ENCODE data around the gene NLRP1. TPM values are rescaled to one million over a fixed set of nuclear protein-coding genes. Genes with fewer than 3 reads are reported as not detected.

NLRP1 gene
- total and polyA plus RNA-seq, 2 of the 13 experiments (the other 11 are each of a cell fraction or from before 2014, with no cell fraction given), result 3.4 to 3.7 TPM

- ChIA-PET CTCF (ENCODE audit: low intra/inter-chr PET ratio, low total read pairs) (no interaction called here), POLR2A (no interaction called here)
- no peaks in the 10 kb centered on the region for H4K20me1 ChIP-seq (ENCODE audit: insufficient read depth, low read length)
- H3K79me2 ChIP-seq (ENCODE audit: insufficient read depth, low read length), result no peaks in the 10 kb centered on the region
- H3K4me3 ChIP-seq (replicated peaks in 1 of 3; ENCODE audit: insufficient read depth in 1 of 3, low read depth in 2 of 3, low read length in 3 of 3), result no peak overlapping the region
- no peak for DNase-seq (ENCODE audit: low spot score)
- 80% methylated on average over 1 of the region's 8 CpGs for WGBS (ENCODE audit: low lambda C conversion rate)
- H3K27me3 ChIP-seq (ENCODE audit: control insufficient read depth in 1 of 2, insufficient read depth in 2 of 2, low read length in 2 of 2), result peaks cover 1 to 18% of the 10 kb centered on the region in 2 experiments; a peak in 3 of 5 replicates
- H3K36me3 ChIP-seq (replicated peaks in 1 of 2; ENCODE audit: control insufficient read depth in 1 of 2, insufficient read depth in 2 of 2, low read length in 2 of 2), result no peaks in the 10 kb centered on the region
- TF ChIP-seq ZEB1 (IDR thresholded peaks at IDR 0.05; ENCODE audit: insufficient replicate concordance, low read depth), result no peak
- in situ Hi-C loops (cut with HindIII; ENCODE audit: extremely low pct_ligation_motif_present, low pct_unique_long_range_greater_than_20kb) (no loop called here), intact Hi-C loops (cut with micrococcal nuclease; ENCODE audit: unreplicated experiment) (no loop called here)
- no peak overlapping the region for H2AFZ ChIP-seq (ENCODE audit: low read length)
- H3K9ac ChIP-seq (ENCODE audit: insufficient read depth, low read depth, low read length), result no peak overlapping the region
- no peak for ATAC-seq
- no TSS peak for BruUV-seq (replicated peaks)
- H3K4me2 ChIP-seq (ENCODE audit: low read depth, low read length), result no peak overlapping the region
- H3K4me1 ChIP-seq (ENCODE audit: insufficient read depth, low read length), result no peaks in the 10 kb centered on the region
- no peak for FAIRE-seq
- no peaks in the 10 kb centered on the region for H3K9me3 ChIP-seq (ENCODE audit: low read length)
- no peak overlapping the region for H3K27ac ChIP-seq (ENCODE audit: extremely low read length, insufficient read depth, low read length)
These were observed 51.7 kb downstream of the NLRP1 start for GRCh38 chr17:5532581-5532980.

DNA sequence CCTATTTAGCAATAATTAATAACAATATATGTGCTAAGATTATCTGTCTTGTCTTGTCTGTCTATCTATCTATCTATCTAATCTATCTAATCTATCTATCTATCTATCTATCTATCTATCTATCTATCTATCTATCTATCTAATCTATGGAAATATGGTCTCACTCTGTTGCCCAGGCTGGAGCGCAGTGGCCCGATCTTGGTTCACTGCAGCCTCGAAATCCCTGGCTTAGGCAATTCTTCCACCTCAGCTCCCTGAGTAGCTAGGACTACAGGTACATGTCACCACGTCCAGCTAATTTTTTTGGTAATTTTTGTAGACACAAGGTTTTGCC lies 53.3 kb downstream of the NLRP1 start:
- DNase-seq (ENCODE audit: low spot score), result no peak
- H3K27ac ChIP-seq (ENCODE audit: extremely low read length, insufficient read depth, low read length), result no peak overlapping the region
- 48% methylated on average over 4 of the region's 4 CpGs for WGBS (ENCODE audit: low lambda C conversion rate)
- in situ Hi-C loops (cut with HindIII; ENCODE audit: extremely low pct_ligation_motif_present, low pct_unique_long_range_greater_than_20kb) (no loop called here), intact Hi-C loops (cut with micrococcal nuclease; ENCODE audit: unreplicated experiment) (no loop called here)
- peaks cover 14% of the 10 kb centered on the region; the same call in 1 of the 2 replicates for H3K4me1 ChIP-seq (ENCODE audit: insufficient read depth, low read length)
- no peaks in the 10 kb centered on the region for H3K36me3 ChIP-seq (replicated peaks in 1 of 2; ENCODE audit: control insufficient read depth in 1 of 2, insufficient read depth in 2 of 2, low read length in 2 of 2)
- POLR2A ChIA-PET, result no interaction called here
- ATAC-seq, result no peak
- H3K4me3 ChIP-seq (replicated peaks in 1 of 3; ENCODE audit: insufficient read depth in 1 of 3, low read depth in 2 of 3, low read length in 3 of 3), result no peak overlapping the region
- CTCF ChIA-PET (ENCODE audit: low intra/inter-chr PET ratio, low total read pairs), result no interaction called here
- no peak for FAIRE-seq
- H3K4me2 ChIP-seq (ENCODE audit: low read depth, low read length), result no peak overlapping the region
- H2AFZ ChIP-seq (ENCODE audit: low read length), result no peak overlapping the region
- no peaks in the 10 kb centered on the region for H4K20me1 ChIP-seq (ENCODE audit: insufficient read depth, low read length)
- no TSS peak for BruUV-seq (replicated peaks)
- H3K9me3 ChIP-seq (ENCODE audit: low read length), result no peaks in the 10 kb centered on the region
- no peak overlapping the region for H3K9ac ChIP-seq (ENCODE audit: insufficient read depth, low read depth, low read length)
- H3K27me3 ChIP-seq (ENCODE audit: control insufficient read depth in 1 of 2, insufficient read depth in 2 of 2, low read length in 2 of 2), result peaks cover 1 to 22% of the 10 kb centered on the region in 2 experiments; a peak in 3 of 5 replicates
- TF ChIP-seq PHF20 (CRISPR knock-in tag; IDR thresholded peaks at IDR 0.05) (no peak), ZMAT5 (CRISPR knock-in tag; IDR thresholded peaks at IDR 0.05; ENCODE audit: borderline replicate concordance, low read depth) (no peak), CEBPG (CRISPR knock-in tag; IDR thresholded peaks at IDR 0.05) (no peak), ZNF609 (CRISPR knock-in tag; IDR thresholded peaks at IDR 0.05; ENCODE audit: borderline replicate concordance) (no peak), U2AF1 (optimal IDR thresholded peaks at IDR 0.05; ENCODE audit: low read depth, low read length) (no peak), EED (CRISPR knock-in tag; IDR thresholded peaks at IDR 0.05) (no peak), ZNF501 (CRISPR knock-in tag; IDR thresholded peaks at IDR 0.05) (no peak), ZNF670 (CRISPR knock-in tag; IDR thresholded peaks at IDR 0.05; ENCODE audit: borderline replicate concordance) (no peak), SAP130 (CRISPR knock-in tag; IDR thresholded peaks at IDR 0.05; ENCODE audit: low read depth) (no peak), KLF12 (CRISPR knock-in tag; IDR thresholded peaks at IDR 0.05; ENCODE audit: borderline replicate concordance) (no peak), HNF4A (CRISPR knock-in tag; IDR thresholded peaks at IDR 0.05) (no peak)
- TF ChIP-seq, protein P1, sequence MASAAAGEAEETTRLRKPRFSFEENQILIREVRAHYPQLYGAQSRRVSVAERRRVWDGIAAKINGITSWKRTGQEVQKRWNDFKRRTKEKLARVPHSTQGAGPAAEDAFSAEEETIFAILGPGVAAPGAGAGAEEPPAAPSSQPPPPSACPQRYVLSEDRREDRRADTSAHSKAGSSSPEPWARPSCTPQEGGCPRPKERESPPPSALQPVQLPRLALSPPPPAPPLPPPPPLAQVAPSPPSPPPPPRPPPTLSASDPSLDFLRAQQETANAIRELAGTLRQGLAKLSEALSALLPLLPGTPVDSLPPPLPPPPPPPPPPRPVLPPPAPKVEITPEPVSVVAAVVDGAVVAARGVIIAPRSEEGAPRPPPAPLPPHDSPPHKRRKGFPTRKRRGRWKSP (CRISPR knock-in tag; IDR thresholded peaks at IDR 0.05), result no peak
- no peaks in the 10 kb centered on the region for H3K79me2 ChIP-seq (ENCODE audit: insufficient read depth, low read length)

Measured in HepG2 (cell line).